ENCODE data around the gene JAGN1.

GRCh38 chr3:9879830-9880549 lies 10.4 kb upstream of the JAGN1 start, which contains the start of gene CIDEC:
- TF ChIP-seq, protein P1, sequence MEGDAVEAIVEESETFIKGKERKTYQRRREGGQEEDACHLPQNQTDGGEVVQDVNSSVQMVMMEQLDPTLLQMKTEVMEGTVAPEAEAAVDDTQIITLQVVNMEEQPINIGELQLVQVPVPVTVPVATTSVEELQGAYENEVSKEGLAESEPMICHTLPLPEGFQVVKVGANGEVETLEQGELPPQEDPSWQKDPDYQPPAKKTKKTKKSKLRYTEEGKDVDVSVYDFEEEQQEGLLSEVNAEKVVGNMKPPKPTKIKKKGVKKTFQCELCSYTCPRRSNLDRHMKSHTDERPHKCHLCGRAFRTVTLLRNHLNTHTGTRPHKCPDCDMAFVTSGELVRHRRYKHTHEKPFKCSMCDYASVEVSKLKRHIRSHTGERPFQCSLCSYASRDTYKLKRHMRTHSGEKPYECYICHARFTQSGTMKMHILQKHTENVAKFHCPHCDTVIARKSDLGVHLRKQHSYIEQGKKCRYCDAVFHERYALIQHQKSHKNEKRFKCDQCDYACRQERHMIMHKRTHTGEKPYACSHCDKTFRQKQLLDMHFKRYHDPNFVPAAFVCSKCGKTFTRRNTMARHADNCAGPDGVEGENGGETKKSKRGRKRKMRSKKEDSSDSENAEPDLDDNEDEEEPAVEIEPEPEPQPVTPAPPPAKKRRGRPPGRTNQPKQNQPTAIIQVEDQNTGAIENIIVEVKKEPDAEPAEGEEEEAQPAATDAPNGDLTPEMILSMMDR (IDR thresholded peaks at IDR 0.05), result no peak
- TF ChIP-seq POLR2A (IDR thresholded peaks at IDR 0.05), result no peak

Measured in thyroid gland (tissue), 4 donors.